Liver (tissue), 3 donors: ENCODE measurements around the gene VAC14.

ENCODE experiments used
- CTCF ChIP-seq: fragments of 150-350 bp; IDR thresholded peaks from 2 replicates; pipeline ENCODE4 v1.5.1; 2017; ENCODE audit warnings: improper control_type of control experiment, low read depth, low read length; ENCODE audit not compliant: missing input control
- EGR1 ChIP-seq, 2 donors: IDR thresholded peaks; 2 replicates each; pipeline ENCODE4 v1.6.1; 2016 to 2018; ENCODE audit warnings: antibody characterized with exemption in 2 of 2, low read depth in 2 of 2
- FOXA2 ChIP-seq: IDR thresholded peaks from 2 replicates; pipeline ENCODE4 v1.6.1; 2016; ENCODE audit warnings: antibody characterized with exemption
- GABPA ChIP-seq, 2 donors: IDR thresholded peaks in 1 of 2; conservative IDR thresholded peaks in 1 of 2; 2 replicates each; pipeline ENCODE4 v1.6.1; 2016; ENCODE audit warnings: antibody characterized with exemption in 2 of 2, mild to moderate bottlenecking in 1 of 2, moderate library complexity in 1 of 2
- JUND ChIP-seq, 2 donors: IDR thresholded peaks; 2 replicates each; pipeline ENCODE4 v1.6.1; 2016; ENCODE audit warnings: antibody characterized with exemption in 2 of 2
- NR2F2 ChIP-seq: IDR thresholded peaks from 2 replicates; pipeline ENCODE4 v1.6.1; 2016; ENCODE audit warnings: antibody characterized with exemption
- RAD21 ChIP-seq, 2 donors: IDR thresholded peaks; 2 replicates each; pipeline ENCODE4 v1.6.1; 2016; ENCODE audit warnings: antibody characterized with exemption in 2 of 2, mild to moderate bottlenecking in 2 of 2
- REST ChIP-seq: IDR thresholded peaks from 2 replicates; pipeline ENCODE4 v1.6.1; 2016; ENCODE audit warnings: antibody characterized with exemption, mild to moderate bottlenecking
- RXRA ChIP-seq, 2 donors: IDR thresholded peaks; 2 replicates each; pipeline ENCODE4 v1.6.1; 2017 to 2018; ENCODE audit warnings: antibody characterized with exemption in 2 of 2, mild to moderate bottlenecking in 1 of 2
- SP1 ChIP-seq: IDR thresholded peaks from 2 replicates; pipeline ENCODE4 v1.6.1; 2018; ENCODE audit warnings: antibody characterized with exemption, mild to moderate bottlenecking
- TAF1 ChIP-seq: conservative IDR thresholded peaks from 2 replicates; pipeline ENCODE4 v1.6.1; 2016; ENCODE audit warnings: antibody characterized with exemption, mild to moderate bottlenecking
- YY1 ChIP-seq: IDR thresholded peaks from 2 replicates; pipeline ENCODE4 v1.6.1; 2016; ENCODE audit warnings: antibody characterized with exemption, mild to moderate bottlenecking
- ZBTB33 ChIP-seq: IDR thresholded peaks from 2 replicates; pipeline ENCODE4 v1.6.1; 2016; ENCODE audit warnings: antibody characterized with exemption
- TF ChIP-seq, protein P1 (sequence below): IDR thresholded peaks from 2 replicates; pipeline ENCODE4 v1.6.1; 2016; ENCODE audit warnings: antibody characterized with exemption
- donor health status: healthy.
- donor health status: healthy.

- TF ChIP-seq CTCF (no peak), TAF1 (no peak), RAD21 (IDR thresholded peaks at IDR 0.05) (no peak), GABPA (IDR thresholded peaks at IDR 0.05 in 1 of 2, conservative IDR thresholded peaks at IDR 0.05 in 1 of 2) (no peak), RXRA (IDR thresholded peaks at IDR 0.05) (no peak), JUND (IDR thresholded peaks at IDR 0.05) (no peak), ZBTB33 (no peak), SP1 (no peak), REST (no peak), FOXA2 (no peak), NR2F2 (no peak), YY1 (no peak), EGR1 (IDR thresholded peaks at IDR 0.05; ENCODE audit: low read depth in 2 of 2) (no peak)
- TF ChIP-seq, protein P1, sequence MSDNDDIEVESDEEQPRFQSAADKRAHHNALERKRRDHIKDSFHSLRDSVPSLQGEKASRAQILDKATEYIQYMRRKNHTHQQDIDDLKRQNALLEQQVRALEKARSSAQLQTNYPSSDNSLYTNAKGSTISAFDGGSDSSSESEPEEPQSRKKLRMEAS: no peak
Measured at GRCh38 chr16:70780546-70780945, 20.4 kb downstream of the VAC14 start.
